ENCODE results near the gene LRP1B. TPM values are rescaled to one million over a fixed set of nuclear protein-coding genes. Genes with fewer than 3 reads are reported as not detected.

LRP1B gene
- total and polyA plus RNA-seq, 7 experiments from 2014 or later = 0.10 TPM; not detected in 6

- CTCF ChIA-PET = no interaction called here
- intact Hi-C loops (cut with micrococcal nuclease) = no loop called here
- no peak overlapping the region for H3K4me3 ChIP-seq (ENCODE audit: low read length)
- no peak overlapping the region for H3K27ac ChIP-seq (ENCODE audit: low read depth, low read length)
- no peak overlapping the region for H3K27ac Mint-ChIP-seq
- no peaks in the 10 kb centered on the region for H3K27me3 ChIP-seq (ENCODE audit: control insufficient read depth in 2 of 2, insufficient read depth in 2 of 2, low read length in 2 of 2)
- H3K9me3 ChIP-seq (ENCODE audit: control insufficient read depth in 2 of 3, low read length in 3 of 3) = no peaks in the 10 kb centered on the region
- no peak overlapping the region for H3K4me3 Mint-ChIP-seq
- DNase-seq (no peak), ATAC-seq (no peak)
- no peaks in the 10 kb centered on the region for H3K4me1 ChIP-seq (ENCODE audit: control insufficient read depth in 2 of 2, insufficient read depth in 2 of 2, low read length in 2 of 2)
- no peaks in the 10 kb centered on the region for H3K4me1 Mint-ChIP-seq
- POLR2A ChIA-PET = no interaction called here
- H3K27me3 Mint-ChIP-seq = no peaks in the 10 kb centered on the region
- H3K36me3 ChIP-seq (ENCODE audit: control insufficient read depth in 2 of 3, insufficient read depth in 3 of 3, low read length in 3 of 3) = no peaks in the 10 kb centered on the region
- peaks cover 0 to 14% (median 4%) of the 10 kb centered on the region in 11 donors for H3K9me3 Mint-ChIP-seq
- H3K36me3 Mint-ChIP-seq = no peaks in the 10 kb centered on the region
Observed at GRCh38 chr2:140905083-140905781, 1225.6 kb downstream of the LRP1B start.

- no peak overlapping the region for H3K27ac ChIP-seq (ENCODE audit: low read depth, low read length)
- no peak overlapping the region for H3K4me3 Mint-ChIP-seq
- H3K9me3 Mint-ChIP-seq = peaks cover 3 to 25% (median 9%) of the 10 kb centered on the region in 11 donors
- H3K4me1 Mint-ChIP-seq = peaks cover 0 to 3% (median 0%) of the 10 kb centered on the region in 7 donors
- no peak for ATAC-seq
- no peaks in the 10 kb centered on the region for H3K4me1 ChIP-seq (ENCODE audit: control insufficient read depth in 2 of 2, insufficient read depth in 2 of 2, low read length in 2 of 2)
- no peaks in the 10 kb centered on the region for H3K36me3 Mint-ChIP-seq
- H3K27me3 Mint-ChIP-seq = no peaks in the 10 kb centered on the region
- no peak overlapping the region for H3K27ac Mint-ChIP-seq
- ChIA-PET CTCF (no interaction called here), POLR2A (no interaction called here)
- H3K9me3 ChIP-seq (ENCODE audit: control insufficient read depth in 2 of 3, low read length in 3 of 3) = peaks cover 0 to 3% (median 0%) of the 10 kb centered on the region in 3 experiments
- no peak overlapping the region for H3K4me3 ChIP-seq (ENCODE audit: low read length)
- no peak for DNase-seq
- intact Hi-C loops (cut with micrococcal nuclease) = no loop called here
- no peaks in the 10 kb centered on the region for H3K36me3 ChIP-seq (ENCODE audit: control insufficient read depth in 2 of 3, insufficient read depth in 3 of 3, low read length in 3 of 3)
- H3K27me3 ChIP-seq (ENCODE audit: control insufficient read depth in 2 of 2, insufficient read depth in 2 of 2, low read length in 2 of 2) = no peaks in the 10 kb centered on the region
Observed at GRCh38 chr2:140895378-140895777, 1235.4 kb downstream of the LRP1B start.

GRCh38 chr2:140893685-140894084 is 1237.1 kb downstream of the LRP1B start:
- POLR2A ChIA-PET = no interaction called here
- DNase-seq (no peak), ATAC-seq (no peak)
- H3K27me3 Mint-ChIP-seq = no peaks in the 10 kb centered on the region
- peaks cover 0 to 3% (median 0%) of the 10 kb centered on the region in 7 donors for H3K4me1 Mint-ChIP-seq
- intact Hi-C loops (cut with micrococcal nuclease) = no loop called here
- Histone ChIP-seq H3K36me3 (ENCODE audit: control insufficient read depth in 2 of 3, insufficient read depth in 3 of 3, low read length in 3 of 3) (no peaks in the 10 kb centered on the region), H3K4me1 (ENCODE audit: control insufficient read depth in 2 of 2, insufficient read depth in 2 of 2, low read length in 2 of 2) (no peaks in the 10 kb centered on the region), H3K27me3 (ENCODE audit: control insufficient read depth in 2 of 2, insufficient read depth in 2 of 2, low read length in 2 of 2) (no peaks in the 10 kb centered on the region), H3K4me3 (ENCODE audit: low read length) (no peak overlapping the region), H3K27ac (ENCODE audit: low read depth, low read length) (no peak overlapping the region), H3K9me3 (ENCODE audit: control insufficient read depth in 2 of 3, low read length in 3 of 3) (peaks cover 0 to 3% (median 0%) of the 10 kb centered on the region in 3 experiments)
- CTCF ChIA-PET = no interaction called here
- no peak overlapping the region for H3K27ac Mint-ChIP-seq
- no peaks in the 10 kb centered on the region for H3K36me3 Mint-ChIP-seq
- H3K4me3 Mint-ChIP-seq = no peak overlapping the region
- peaks cover 3 to 30% (median 11%) of the 10 kb centered on the region in 11 donors for H3K9me3 Mint-ChIP-seq

GRCh38 chr2:140892911-140893637 is 1237.7 kb downstream of the LRP1B start:
- Histone ChIP-seq H3K27me3 (ENCODE audit: control insufficient read depth in 2 of 2, insufficient read depth in 2 of 2, low read length in 2 of 2) (no peaks in the 10 kb centered on the region), H3K4me1 (ENCODE audit: control insufficient read depth in 2 of 2, insufficient read depth in 2 of 2, low read length in 2 of 2) (no peaks in the 10 kb centered on the region), H3K4me3 (ENCODE audit: low read length) (no peak overlapping the region), H3K9me3 (ENCODE audit: control insufficient read depth in 2 of 3, low read length in 3 of 3) (peaks cover 0 to 3% (median 0%) of the 10 kb centered on the region in 3 experiments), H3K27ac (ENCODE audit: low read depth, low read length) (no peak overlapping the region), H3K36me3 (ENCODE audit: control insufficient read depth in 2 of 3, insufficient read depth in 3 of 3, low read length in 3 of 3) (no peaks in the 10 kb centered on the region)
- ChIA-PET POLR2A (no interaction called here), CTCF (no interaction called here)
- no peak for DNase-seq
- intact Hi-C loops (cut with micrococcal nuclease) = no loop called here
- H3K27me3 Mint-ChIP-seq = no peaks in the 10 kb centered on the region
- H3K4me1 Mint-ChIP-seq = peaks cover 0 to 3% (median 0%) of the 10 kb centered on the region in 7 donors
- no peak overlapping the region for H3K27ac Mint-ChIP-seq
- no peaks in the 10 kb centered on the region for H3K36me3 Mint-ChIP-seq
- no peak for ATAC-seq
- peaks cover 1 to 27% (median 11%) of the 10 kb centered on the region in 11 donors for H3K9me3 Mint-ChIP-seq
- H3K4me3 Mint-ChIP-seq = no peak overlapping the region

- ATAC-seq = no peak
- POLR2A ChIA-PET = no interaction called here
- no peak overlapping the region for H3K27ac ChIP-seq (ENCODE audit: low read depth, low read length)
Observed at GRCh38 chr2:140892436-140892835, 1238.4 kb downstream of the LRP1B start.

GRCh38 chr2:140891614-140892212 is 1239.1 kb downstream of the LRP1B start:
- intact Hi-C loops (cut with micrococcal nuclease) = no loop called here
- ChIA-PET POLR2A (no interaction called here), CTCF (no interaction called here)
- Mint-ChIP-seq H3K9me3 (peaks cover 1 to 27% (median 10%) of the 10 kb centered on the region in 11 donors), H3K27ac (no peak overlapping the region), H3K36me3 (no peaks in the 10 kb centered on the region), H3K4me3 (no peak overlapping the region), H3K4me1 (peaks cover 0 to 3% (median 0%) of the 10 kb centered on the region in 7 donors), H3K27me3 (no peaks in the 10 kb centered on the region)
- H3K27ac ChIP-seq (ENCODE audit: low read depth, low read length) = no peak overlapping the region
- ATAC-seq (no peak), DNase-seq (no peak)
- H3K36me3 ChIP-seq (ENCODE audit: control insufficient read depth in 2 of 3, insufficient read depth in 3 of 3, low read length in 3 of 3) = no peaks in the 10 kb centered on the region
- no peaks in the 10 kb centered on the region for H3K4me1 ChIP-seq (ENCODE audit: control insufficient read depth in 2 of 2, insufficient read depth in 2 of 2, low read length in 2 of 2)
- H3K4me3 ChIP-seq (ENCODE audit: low read length) = no peak overlapping the region
- H3K27me3 ChIP-seq (ENCODE audit: control insufficient read depth in 2 of 2, insufficient read depth in 2 of 2, low read length in 2 of 2) = no peaks in the 10 kb centered on the region
- H3K9me3 ChIP-seq (ENCODE audit: control insufficient read depth in 2 of 3, low read length in 3 of 3) = no peaks in the 10 kb centered on the region

More at GRCh38 chr2:140892436-140892835, 1238.4 kb downstream of the LRP1B start:
- Mint-ChIP-seq H3K4me3 (no peak overlapping the region), H3K36me3 (no peaks in the 10 kb centered on the region), H3K27ac (no peak overlapping the region), H3K27me3 (no peaks in the 10 kb centered on the region), H3K9me3 (peaks cover 1 to 27% (median 9%) of the 10 kb centered on the region in 11 donors), H3K4me1 (peaks cover 0 to 3% (median 0%) of the 10 kb centered on the region in 7 donors)
- intact Hi-C loops (cut with micrococcal nuclease) = no loop called here
- CTCF ChIA-PET = no interaction called here
- H3K9me3 ChIP-seq (ENCODE audit: control insufficient read depth in 2 of 3, low read length in 3 of 3) = no peaks in the 10 kb centered on the region
- no peak for DNase-seq
- H3K36me3 ChIP-seq (ENCODE audit: control insufficient read depth in 2 of 3, insufficient read depth in 3 of 3, low read length in 3 of 3) = no peaks in the 10 kb centered on the region
- no peaks in the 10 kb centered on the region for H3K27me3 ChIP-seq (ENCODE audit: control insufficient read depth in 2 of 2, insufficient read depth in 2 of 2, low read length in 2 of 2)
- H3K4me3 ChIP-seq (ENCODE audit: low read length) = no peak overlapping the region
- no peaks in the 10 kb centered on the region for H3K4me1 ChIP-seq (ENCODE audit: control insufficient read depth in 2 of 2, insufficient read depth in 2 of 2, low read length in 2 of 2)

All from naive thymus-derived CD4-positive, alpha-beta T cell (primary cell).